ENCODE measurements around the gene SALL1. TPM values are rescaled to one million over a fixed set of nuclear protein-coding genes. Genes with fewer than 3 reads are reported as not detected.

SALL1 gene
- polyA plus RNA-seq, 3 donors: 97.3 to 118 (median 101) TPM

- no peak for DNase-seq (ENCODE audit: low read depth in 3 of 3, low spot score in 2 of 3)
Observed at GRCh38 chr16:51143196-51143977, 7.7 kb downstream of the SALL1 start.

GRCh38 chr16:51141541-51141940 is 9.5 kb downstream of the SALL1 start:
- no peak for DNase-seq (ENCODE audit: low read depth in 3 of 3, low spot score in 2 of 3)

DNA sequence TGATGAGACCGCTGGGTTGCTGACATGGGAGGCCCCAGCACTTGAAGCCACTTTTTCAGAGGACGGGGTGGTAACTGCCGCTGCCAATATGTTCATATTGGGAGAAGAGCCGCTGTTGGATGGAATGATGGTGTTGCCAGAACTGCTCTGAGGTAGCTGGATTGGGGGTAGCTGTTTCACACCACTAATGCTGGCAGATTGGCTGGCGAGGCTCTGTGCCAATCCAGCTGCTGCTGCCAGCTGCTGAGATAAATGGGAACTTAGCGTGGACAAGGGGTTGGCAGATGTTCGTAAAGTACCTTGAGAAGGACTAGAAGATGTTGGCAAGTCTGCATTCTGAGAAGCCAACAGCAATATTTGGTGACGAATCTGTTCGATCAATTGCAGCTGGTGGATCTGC is 10.0 kb downstream of the SALL1 start:
- no peak for DNase-seq (ENCODE audit: low read depth in 3 of 3, low spot score in 2 of 3)

GRCh38 chr16:51140112-51140511 is 11.0 kb downstream of the SALL1 start:
- no peak for DNase-seq (ENCODE audit: low read depth in 3 of 3, low spot score in 2 of 3)

DNA sequence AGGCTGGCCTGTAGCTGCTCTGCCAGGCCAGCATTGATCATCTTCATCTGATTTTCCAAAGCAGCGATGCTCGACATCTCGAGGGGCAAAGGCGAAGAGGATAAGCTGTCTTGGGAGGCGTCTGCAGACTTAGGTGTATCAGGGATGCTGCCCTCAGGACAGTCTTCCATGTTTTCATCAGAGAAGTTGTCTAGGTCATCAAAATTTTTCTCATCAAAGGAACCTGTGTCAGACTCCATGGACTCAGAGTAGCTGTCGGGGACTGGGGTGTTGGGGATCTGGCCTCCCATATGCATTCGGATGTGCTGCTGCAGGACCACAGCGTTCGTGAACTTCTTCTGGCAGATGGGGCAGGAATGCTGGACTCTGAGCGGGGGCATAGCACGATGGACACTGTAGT is 11.5 kb downstream of the SALL1 start:
- DNase-seq (ENCODE audit: low read depth in 3 of 3, low spot score in 2 of 3): no peak

GRCh38 chr16:51138178-51138577 is 12.9 kb downstream of the SALL1 start:
- no peak for DNase-seq (ENCODE audit: low read depth in 3 of 3, low spot score in 2 of 3)

DNA sequence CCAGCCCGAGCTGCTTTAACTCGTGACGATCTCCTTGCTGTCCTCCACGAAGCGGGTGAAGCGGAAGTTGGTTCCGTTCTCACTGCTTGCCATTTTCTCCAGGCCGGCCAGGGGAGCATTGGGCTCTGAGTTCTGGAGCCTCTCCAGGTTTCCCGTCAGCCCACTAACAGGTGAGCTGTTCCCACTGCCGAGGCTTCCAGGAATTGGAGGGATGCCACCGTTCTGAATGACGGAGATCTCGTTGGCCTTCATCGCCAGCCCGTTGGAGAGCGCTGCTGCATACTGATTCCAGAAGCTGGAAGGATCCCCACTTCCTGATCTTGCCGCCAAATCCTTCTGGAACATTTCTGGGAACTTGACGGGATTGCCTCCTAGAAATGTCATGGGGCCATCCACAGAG is 14.0 kb downstream of the SALL1 start:
- DNase-seq (ENCODE audit: low read depth in 3 of 3, low spot score in 2 of 3): no peak

GRCh38 chr16:51134876-51135275 is 16.2 kb downstream of the SALL1 start:
- DNase-seq (ENCODE audit: low read depth in 3 of 3, low spot score in 2 of 3): no peak

DNA sequence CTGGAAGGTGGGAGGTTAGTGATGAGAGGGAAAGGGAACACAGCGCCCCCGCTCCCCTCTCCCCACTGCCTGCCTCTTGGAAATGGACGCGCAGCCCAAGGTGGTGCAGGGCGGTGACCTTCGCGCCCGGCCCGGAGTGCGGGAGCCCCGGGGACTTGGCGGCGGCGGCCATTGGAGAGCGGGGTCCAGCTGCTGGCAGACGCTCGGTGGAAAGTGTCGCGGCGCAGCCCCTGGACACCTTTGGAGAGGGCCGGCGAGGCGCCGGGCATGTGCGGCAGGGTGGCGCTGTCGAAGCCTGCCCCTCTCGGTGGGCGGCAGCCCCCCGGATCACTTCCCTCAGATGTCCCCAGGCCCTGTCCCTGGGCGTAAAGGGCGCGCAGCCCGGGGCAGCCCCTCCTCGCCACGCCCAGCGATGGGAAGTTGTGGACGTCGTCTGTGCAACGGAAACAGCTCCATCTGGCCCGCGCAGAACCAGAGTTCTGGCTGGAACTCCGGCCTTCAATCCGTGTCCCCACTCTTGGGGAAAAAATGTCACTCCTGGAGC is 16.7 kb downstream of the SALL1 start:
- no peak for DNase-seq (ENCODE audit: low read depth in 3 of 3, low spot score in 2 of 3)

GRCh38 chr16:51133688-51134087 is 17.4 kb downstream of the SALL1 start:
- DNase-seq (ENCODE audit: low read depth in 3 of 3, low spot score in 2 of 3): no peak

- DNase-seq (ENCODE audit: low read depth in 3 of 3, low spot score in 2 of 3): no peak
Observed at GRCh38 chr16:51133183-51133582, 17.9 kb downstream of the SALL1 start.

DNA sequence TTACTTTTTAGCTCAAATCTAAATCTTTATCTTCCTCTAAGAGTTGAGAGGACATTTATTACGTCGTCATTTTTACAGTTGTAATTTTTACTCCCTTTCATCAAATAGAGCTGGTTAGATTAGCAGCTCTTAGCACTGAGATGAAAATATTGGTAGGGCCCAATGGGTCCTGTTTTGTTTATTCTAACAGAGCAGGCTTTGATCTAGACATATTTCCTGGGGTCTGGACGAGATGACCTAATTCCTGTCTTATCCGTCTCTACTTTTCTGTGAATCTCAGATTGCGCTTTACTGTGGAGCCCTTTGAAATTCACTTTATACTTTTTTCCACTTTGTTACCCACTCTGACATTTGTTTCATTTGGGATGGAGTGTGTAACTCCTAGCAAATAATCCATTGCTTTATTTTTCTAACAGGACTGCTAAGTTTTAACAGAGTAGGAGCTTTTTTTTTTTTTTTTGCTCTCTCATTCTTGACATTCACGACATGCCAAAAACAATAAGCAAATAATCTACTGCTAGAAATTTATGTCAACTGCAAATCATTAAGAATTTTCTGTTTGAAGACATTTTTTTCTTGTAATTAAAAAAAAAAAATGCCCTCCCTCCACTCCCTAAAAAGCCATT is 18.5 kb downstream of the SALL1 start:
- DNase-seq (ENCODE audit: low read depth in 3 of 3, low spot score in 2 of 3): no peak

GRCh38 chr16:51131619-51132018 is 19.5 kb downstream of the SALL1 start:
- no peak for DNase-seq (ENCODE audit: low read depth in 3 of 3, low spot score in 2 of 3)

DNA sequence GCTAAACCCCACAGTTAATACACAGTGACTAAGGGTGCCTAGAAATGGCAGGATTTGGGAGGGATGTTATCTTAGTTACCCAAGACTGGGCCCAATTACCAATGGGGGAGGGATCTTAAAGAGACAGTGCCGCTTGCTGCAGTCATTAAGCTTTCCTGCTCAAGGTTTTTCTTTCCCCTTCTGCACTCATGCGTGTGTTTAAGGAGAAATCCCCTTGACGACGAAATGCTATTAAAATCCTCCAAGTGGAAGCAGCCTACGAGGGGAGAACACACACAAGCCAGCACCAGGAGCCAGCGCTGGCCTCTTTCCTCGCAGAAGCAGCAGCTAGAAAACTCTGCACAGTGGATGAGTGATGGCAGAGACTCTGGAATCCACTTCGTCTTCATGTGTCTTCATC is 22.0 kb downstream of the SALL1 start:
- DNase-seq (ENCODE audit: low read depth in 3 of 3, low spot score in 2 of 3): no peak

- no peak for DNase-seq (ENCODE audit: low read depth in 3 of 3, low spot score in 2 of 3)
Observed at GRCh38 chr16:51125992-51126391, 25.1 kb downstream of the SALL1 start.

- no peak for DNase-seq (ENCODE audit: low read depth in 3 of 3, low spot score in 2 of 3)
Observed at GRCh38 chr16:51124896-51125295, 26.2 kb downstream of the SALL1 start.

- no peak for DNase-seq (ENCODE audit: low read depth in 3 of 3, low spot score in 2 of 3)
Observed at GRCh38 chr16:51121850-51122249, 29.2 kb downstream of the SALL1 start.

DNA sequence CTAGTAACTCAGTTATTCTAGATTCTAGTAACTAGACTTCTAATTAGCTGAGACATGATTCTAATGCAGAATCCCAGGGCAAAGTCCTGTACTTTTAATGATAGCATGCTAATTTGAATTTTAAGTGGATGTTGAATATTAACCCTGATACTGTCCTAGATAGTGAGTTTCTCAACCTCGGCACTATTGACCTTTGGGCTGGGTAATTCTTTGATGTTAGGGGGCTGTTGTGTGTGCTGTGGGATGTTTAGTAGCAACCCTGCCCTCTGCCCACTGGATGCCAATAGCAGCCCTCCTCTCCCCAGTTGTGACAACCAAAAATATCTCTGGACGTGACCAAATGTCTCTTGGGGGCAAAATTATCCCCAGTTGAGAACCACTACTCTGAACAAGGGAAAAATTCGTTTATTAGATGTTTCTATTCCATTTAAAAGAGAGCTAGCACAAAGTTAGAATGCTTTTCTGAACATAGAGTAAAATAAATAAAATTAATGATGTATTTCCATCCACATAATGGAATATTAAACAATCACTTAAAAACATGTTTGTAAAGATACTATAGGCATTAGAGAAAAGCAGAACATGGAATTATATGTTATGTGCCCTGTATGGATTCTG is 30.2 kb downstream of the SALL1 start:
- no peak for DNase-seq (ENCODE audit: low read depth in 3 of 3, low spot score in 2 of 3)

- DNase-seq (ENCODE audit: low read depth in 3 of 3, low spot score in 2 of 3): no peak
Observed at GRCh38 chr16:51119973-51120729, 30.9 kb downstream of the SALL1 start.

- DNase-seq (ENCODE audit: low read depth in 3 of 3, low spot score in 2 of 3): no peak
Observed at GRCh38 chr16:51119556-51119955, 31.5 kb downstream of the SALL1 start.

- no peak for DNase-seq (ENCODE audit: low read depth in 3 of 3, low spot score in 2 of 3)
Observed at GRCh38 chr16:51116353-51116752, 34.7 kb downstream of the SALL1 start.

Measured in right renal cortex interstitium (tissue), 3 donors.